ENCODE data around the gene YEATS2. TPM values are rescaled to one million over a fixed set of nuclear protein-coding genes. Genes with fewer than 3 reads are reported as not detected.
A peak's percentile ranks its signal among the peaks of the same experiment; 100 is the strongest.

Gene YEATS2
- total RNA-seq, 6 experiments from 2014 or later = 3.8 to 12.1 (median 7.3) TPM

DNA sequence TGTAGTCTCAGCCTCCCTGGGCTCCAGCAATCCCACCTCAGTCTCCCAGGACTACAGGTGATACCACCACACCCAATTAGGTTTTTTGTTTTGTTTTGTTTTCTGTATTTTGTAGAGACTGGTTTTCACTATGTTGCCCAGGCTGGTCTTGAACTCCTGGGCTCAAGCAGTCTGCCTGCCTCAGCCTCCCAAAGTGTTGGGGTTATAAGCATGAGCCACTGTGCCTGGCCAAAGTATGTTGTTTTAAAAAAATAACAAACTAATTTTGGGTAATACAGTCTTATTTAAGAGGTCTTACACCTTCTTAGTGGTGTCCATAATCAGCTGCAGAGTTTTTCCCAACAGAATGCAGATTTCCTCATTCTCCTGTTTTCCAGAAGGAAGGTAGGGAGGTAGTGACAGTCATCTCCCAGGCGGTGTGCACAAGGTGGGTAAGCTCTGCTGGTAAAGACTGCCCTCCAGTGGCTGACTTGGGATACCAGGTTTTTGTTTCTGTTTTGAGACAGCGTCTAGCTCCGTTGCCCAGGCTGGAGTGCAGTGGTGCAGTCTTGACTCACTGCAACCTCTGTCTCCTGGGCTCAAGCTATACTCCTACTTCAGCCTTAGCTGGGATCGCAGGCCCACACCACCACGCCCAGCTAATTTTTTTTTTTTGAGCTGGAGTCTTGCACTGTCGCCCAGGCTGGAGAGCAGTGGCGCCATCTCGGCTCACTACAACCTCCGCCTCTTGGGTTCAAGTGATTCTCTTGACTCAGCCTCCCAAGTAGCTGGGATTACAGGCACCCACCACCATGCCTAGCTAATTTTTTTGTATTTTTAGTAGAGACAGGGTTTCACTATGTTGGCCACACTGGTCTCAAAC is 69.4 kb downstream of the YEATS2 start:
- 44% methylated on average over 8 of the region's 9 CpGs for WGBS (ENCODE audit: insufficient coverage, low coverage, low lambda C conversion rate, missing lambda C conversion rate)
- Histone ChIP-seq H3K4me1 (no peaks in the 10 kb centered on the region), H3K4me3 (no peak overlapping the region), H3K27me3 (no peaks in the 10 kb centered on the region), H3K27ac (no peak overlapping the region), H3K36me3 (peaks cover 0 to 4% (median 0%) of the 10 kb centered on the region in 4 donors), H3K9me3 (no peaks in the 10 kb centered on the region)
- TF ChIP-seq POLR2A (IDR thresholded peaks at IDR 0.05) = no peak
- TF ChIP-seq, protein P1, sequence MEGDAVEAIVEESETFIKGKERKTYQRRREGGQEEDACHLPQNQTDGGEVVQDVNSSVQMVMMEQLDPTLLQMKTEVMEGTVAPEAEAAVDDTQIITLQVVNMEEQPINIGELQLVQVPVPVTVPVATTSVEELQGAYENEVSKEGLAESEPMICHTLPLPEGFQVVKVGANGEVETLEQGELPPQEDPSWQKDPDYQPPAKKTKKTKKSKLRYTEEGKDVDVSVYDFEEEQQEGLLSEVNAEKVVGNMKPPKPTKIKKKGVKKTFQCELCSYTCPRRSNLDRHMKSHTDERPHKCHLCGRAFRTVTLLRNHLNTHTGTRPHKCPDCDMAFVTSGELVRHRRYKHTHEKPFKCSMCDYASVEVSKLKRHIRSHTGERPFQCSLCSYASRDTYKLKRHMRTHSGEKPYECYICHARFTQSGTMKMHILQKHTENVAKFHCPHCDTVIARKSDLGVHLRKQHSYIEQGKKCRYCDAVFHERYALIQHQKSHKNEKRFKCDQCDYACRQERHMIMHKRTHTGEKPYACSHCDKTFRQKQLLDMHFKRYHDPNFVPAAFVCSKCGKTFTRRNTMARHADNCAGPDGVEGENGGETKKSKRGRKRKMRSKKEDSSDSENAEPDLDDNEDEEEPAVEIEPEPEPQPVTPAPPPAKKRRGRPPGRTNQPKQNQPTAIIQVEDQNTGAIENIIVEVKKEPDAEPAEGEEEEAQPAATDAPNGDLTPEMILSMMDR (IDR thresholded peaks at IDR 0.05) = peak; percentile 73 to 87 (median 84)
- peak; percentile 66 to 81 (median 69) for DNase-seq
- intact Hi-C loops (cut with DNase I) = loop anchor here in 1 of 2 donors (5.0 kb wide), 1 partner anchor 300 kb away; no protein-coding TSS in a partner anchor
- ATAC-seq = peak; percentile 99

DNA sequence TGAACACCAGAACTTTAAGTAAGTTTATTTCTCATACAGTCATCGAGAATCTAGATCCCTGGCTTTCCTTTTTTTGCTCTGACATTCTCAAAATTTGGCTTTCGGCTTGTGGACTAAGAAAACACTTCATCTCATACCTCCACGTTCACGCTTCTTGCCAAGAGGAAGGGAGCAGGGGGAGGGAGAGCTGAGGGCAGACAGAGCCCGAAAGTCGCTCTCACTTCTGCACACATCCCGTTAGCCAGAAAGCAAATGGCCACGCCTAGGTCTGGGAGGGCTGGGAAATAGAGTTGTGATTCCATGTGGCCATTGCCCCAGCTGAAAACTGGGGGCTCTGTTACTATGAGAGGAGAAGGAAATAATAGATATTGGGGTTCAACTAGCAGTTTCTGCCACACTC is 70.5 kb downstream of the YEATS2 start:
- H3K27ac ChIP-seq = no peak overlapping the region
- no peaks in the 10 kb centered on the region for H3K27me3 ChIP-seq
- no peaks in the 10 kb centered on the region for H3K9me3 ChIP-seq
- H3K4me3 ChIP-seq = no peak overlapping the region
- TF ChIP-seq, protein P1 (IDR thresholded peaks at IDR 0.05) = no peak
- no peak for TF ChIP-seq POLR2A (IDR thresholded peaks at IDR 0.05)
- DNase-seq (no peak), ATAC-seq (no peak)
- intact Hi-C loops (cut with DNase I) = loop anchor here in 1 of 2 donors (5.0 kb wide), 1 partner anchor 301 kb away; no protein-coding TSS in a partner anchor
- H3K36me3 ChIP-seq = peaks cover 0 to 4% (median 0%) of the 10 kb centered on the region in 4 donors
- no peaks in the 10 kb centered on the region for H3K4me1 ChIP-seq
- 92% methylated on average over 5 of the region's 8 CpGs for WGBS (ENCODE audit: insufficient coverage, low coverage, low lambda C conversion rate, missing lambda C conversion rate)

GRCh38 chr3:183769453-183769852 is 71.9 kb downstream of the YEATS2 start:
- Histone ChIP-seq H3K4me1 (no peaks in the 10 kb centered on the region), H3K27ac (no peak overlapping the region), H3K27me3 (no peaks in the 10 kb centered on the region), H3K36me3 (peaks cover 0 to 12% (median 0%) of the 10 kb centered on the region in 4 donors), H3K9me3 (no peaks in the 10 kb centered on the region), H3K4me3 (no peak overlapping the region)
- WGBS (ENCODE audit: insufficient coverage, low coverage, low lambda C conversion rate, missing lambda C conversion rate) = 90% methylated on average over 8 of the region's 9 CpGs
- intact Hi-C loops (cut with DNase I) = loop anchor here in 1 of 2 donors (5.0 kb wide), 1 partner anchor 302 kb away; no protein-coding TSS in a partner anchor
- no peak for ATAC-seq
- DNase-seq = no peak
- no peak for TF ChIP-seq POLR2A (IDR thresholded peaks at IDR 0.05)
- TF ChIP-seq, protein P1 (IDR thresholded peaks at IDR 0.05) = no peak

GRCh38 chr3:183774631-183775030 is 77.0 kb downstream of the YEATS2 start:
- Histone ChIP-seq H3K4me3 (no peak overlapping the region), H3K27me3 (no peaks in the 10 kb centered on the region), H3K36me3 (peaks cover 0 to 39% (median 9%) of the 10 kb centered on the region in 4 donors), H3K27ac (no peak overlapping the region), H3K4me1 (no peaks in the 10 kb centered on the region), H3K9me3 (no peaks in the 10 kb centered on the region)
- 88% methylated on average over 3 of the region's 3 CpGs for WGBS (ENCODE audit: insufficient coverage, low coverage, low lambda C conversion rate, missing lambda C conversion rate)
- TF ChIP-seq POLR2A (IDR thresholded peaks at IDR 0.05) = no peak
- TF ChIP-seq, protein P1 (IDR thresholded peaks at IDR 0.05) = no peak
- intact Hi-C loops (cut with DNase I) = no loop called here
- no peak for DNase-seq
- no peak for ATAC-seq

Measured in right lobe of liver (tissue), 6 donors.